ENCODE results near the gene SERPINA4. TPM values are rescaled to one million over a fixed set of nuclear protein-coding genes. Genes with fewer than 3 reads are reported as not detected.

SERPINA4 gene
- total and polyA plus RNA-seq, 2 of the 13 experiments (the other 11 are each of a cell fraction or from before 2014, with no cell fraction given) = 39.1 to 57.8 TPM

- TF ChIP-seq, protein P1, sequence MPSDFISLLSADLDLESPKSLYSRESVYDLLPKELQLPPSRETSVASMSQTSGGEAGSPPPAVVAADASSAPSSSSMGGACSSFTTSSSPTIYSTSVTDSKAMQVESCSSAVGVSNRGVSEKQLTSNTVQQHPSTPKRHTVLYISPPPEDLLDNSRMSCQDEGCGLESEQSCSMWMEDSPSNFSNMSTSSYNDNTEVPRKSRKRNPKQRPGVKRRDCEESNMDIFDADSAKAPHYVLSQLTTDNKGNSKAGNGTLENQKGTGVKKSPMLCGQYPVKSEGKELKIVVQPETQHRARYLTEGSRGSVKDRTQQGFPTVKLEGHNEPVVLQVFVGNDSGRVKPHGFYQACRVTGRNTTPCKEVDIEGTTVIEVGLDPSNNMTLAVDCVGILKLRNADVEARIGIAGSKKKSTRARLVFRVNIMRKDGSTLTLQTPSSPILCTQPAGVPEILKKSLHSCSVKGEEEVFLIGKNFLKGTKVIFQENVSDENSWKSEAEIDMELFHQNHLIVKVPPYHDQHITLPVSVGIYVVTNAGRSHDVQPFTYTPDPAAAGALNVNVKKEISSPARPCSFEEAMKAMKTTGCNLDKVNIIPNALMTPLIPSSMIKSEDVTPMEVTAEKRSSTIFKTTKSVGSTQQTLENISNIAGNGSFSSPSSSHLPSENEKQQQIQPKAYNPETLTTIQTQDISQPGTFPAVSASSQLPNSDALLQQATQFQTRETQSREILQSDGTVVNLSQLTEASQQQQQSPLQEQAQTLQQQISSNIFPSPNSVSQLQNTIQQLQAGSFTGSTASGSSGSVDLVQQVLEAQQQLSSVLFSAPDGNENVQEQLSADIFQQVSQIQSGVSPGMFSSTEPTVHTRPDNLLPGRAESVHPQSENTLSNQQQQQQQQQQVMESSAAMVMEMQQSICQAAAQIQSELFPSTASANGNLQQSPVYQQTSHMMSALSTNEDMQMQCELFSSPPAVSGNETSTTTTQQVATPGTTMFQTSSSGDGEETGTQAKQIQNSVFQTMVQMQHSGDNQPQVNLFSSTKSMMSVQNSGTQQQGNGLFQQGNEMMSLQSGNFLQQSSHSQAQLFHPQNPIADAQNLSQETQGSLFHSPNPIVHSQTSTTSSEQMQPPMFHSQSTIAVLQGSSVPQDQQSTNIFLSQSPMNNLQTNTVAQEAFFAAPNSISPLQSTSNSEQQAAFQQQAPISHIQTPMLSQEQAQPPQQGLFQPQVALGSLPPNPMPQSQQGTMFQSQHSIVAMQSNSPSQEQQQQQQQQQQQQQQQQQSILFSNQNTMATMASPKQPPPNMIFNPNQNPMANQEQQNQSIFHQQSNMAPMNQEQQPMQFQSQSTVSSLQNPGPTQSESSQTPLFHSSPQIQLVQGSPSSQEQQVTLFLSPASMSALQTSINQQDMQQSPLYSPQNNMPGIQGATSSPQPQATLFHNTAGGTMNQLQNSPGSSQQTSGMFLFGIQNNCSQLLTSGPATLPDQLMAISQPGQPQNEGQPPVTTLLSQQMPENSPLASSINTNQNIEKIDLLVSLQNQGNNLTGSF (CRISPR knock-in tag; IDR thresholded peaks at IDR 0.05) = no peak
- TF ChIP-seq CERS6 (CRISPR knock-in tag; IDR thresholded peaks at IDR 0.05) (no peak), SMYD3 (CRISPR knock-in tag; IDR thresholded peaks at IDR 0.05) (no peak), ZBTB7B (CRISPR knock-in tag; IDR thresholded peaks at IDR 0.05) (peak; percentile 22; the same call in 1 of the 2 replicates), KLF11 (CRISPR knock-in tag; IDR thresholded peaks at IDR 0.05) (peak; percentile 49; the same call in 1 of the 2 replicates), ONECUT2 (CRISPR knock-in tag; IDR thresholded peaks at IDR 0.05) (no peak), ZNF530 (CRISPR knock-in tag; IDR thresholded peaks at IDR 0.05; ENCODE audit: low read depth) (no peak), ZNF713 (CRISPR knock-in tag; IDR thresholded peaks at IDR 0.05) (no peak), KDM3A (CRISPR knock-in tag; IDR thresholded peaks at IDR 0.05; ENCODE audit: low read depth) (no peak), GLI4 (CRISPR knock-in tag; IDR thresholded peaks at IDR 0.05; ENCODE audit: borderline replicate concordance) (no peak), HHEX (CRISPR knock-in tag; IDR thresholded peaks at IDR 0.05) (no peak), GABPA (IDR thresholded peaks at IDR 0.05; ENCODE audit: low read depth, low read length) (no peak), GABPA (CRISPR knock-in tag; IDR thresholded peaks at IDR 0.05; ENCODE audit: low read depth) (0 out of 2 replicates have a peak, but pooled peaks have one; percentile 13), EEA1 (CRISPR knock-in tag; IDR thresholded peaks at IDR 0.05; ENCODE audit: borderline replicate concordance) (no peak), DR1 (CRISPR knock-in tag; IDR thresholded peaks at IDR 0.05) (no peak), ZNF335 (CRISPR knock-in tag; IDR thresholded peaks at IDR 0.05) (no peak), PREB (CRISPR knock-in tag; IDR thresholded peaks at IDR 0.05) (no peak), ZNF782 (CRISPR knock-in tag; IDR thresholded peaks at IDR 0.05; ENCODE audit: borderline replicate concordance) (no peak), ZNF207 (IDR thresholded peaks at IDR 0.05; ENCODE audit: borderline replicate concordance) (no peak), ZNF160 (CRISPR knock-in tag; IDR thresholded peaks at IDR 0.05) (no peak)
- TF ChIP-seq, protein P2, sequence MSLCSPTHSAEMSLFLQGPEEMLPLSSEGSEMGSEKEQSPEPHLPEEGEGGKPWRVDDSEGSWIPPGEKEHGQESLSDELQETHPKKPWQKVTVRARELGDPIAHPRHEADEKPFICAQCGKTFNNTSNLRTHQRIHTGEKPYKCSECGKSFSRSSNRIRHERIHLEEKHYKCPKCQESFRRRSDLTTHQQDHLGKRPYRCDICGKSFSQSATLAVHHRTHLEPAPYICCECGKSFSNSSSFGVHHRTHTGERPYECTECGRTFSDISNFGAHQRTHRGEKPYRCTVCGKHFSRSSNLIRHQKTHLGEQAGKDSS (CRISPR knock-in tag; IDR thresholded peaks at IDR 0.05; ENCODE audit: borderline replicate concordance, low read depth) = no peak
- TF ChIP-seq, protein P3, sequence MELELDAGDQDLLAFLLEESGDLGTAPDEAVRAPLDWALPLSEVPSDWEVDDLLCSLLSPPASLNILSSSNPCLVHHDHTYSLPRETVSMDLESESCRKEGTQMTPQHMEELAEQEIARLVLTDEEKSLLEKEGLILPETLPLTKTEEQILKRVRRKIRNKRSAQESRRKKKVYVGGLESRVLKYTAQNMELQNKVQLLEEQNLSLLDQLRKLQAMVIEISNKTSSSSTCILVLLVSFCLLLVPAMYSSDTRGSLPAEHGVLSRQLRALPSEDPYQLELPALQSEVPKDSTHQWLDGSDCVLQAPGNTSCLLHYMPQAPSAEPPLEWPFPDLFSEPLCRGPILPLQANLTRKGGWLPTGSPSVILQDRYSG (CRISPR knock-in tag; IDR thresholded peaks at IDR 0.05) = no peak
Observed at GRCh38 chr14:94601884-94602391, 40.7 kb downstream of the SERPINA4 start (continued).

Measured in HepG2 (cell line).